ENCODE data around the gene PRKG1. TPM values are rescaled to one million over a fixed set of nuclear protein-coding genes. Genes with fewer than 3 reads are reported as not detected.

The PRKG1 gene
- total and polyA plus RNA-seq, 4 donors = 0.46 to 5.1 (median 1.5) TPM

DNA sequence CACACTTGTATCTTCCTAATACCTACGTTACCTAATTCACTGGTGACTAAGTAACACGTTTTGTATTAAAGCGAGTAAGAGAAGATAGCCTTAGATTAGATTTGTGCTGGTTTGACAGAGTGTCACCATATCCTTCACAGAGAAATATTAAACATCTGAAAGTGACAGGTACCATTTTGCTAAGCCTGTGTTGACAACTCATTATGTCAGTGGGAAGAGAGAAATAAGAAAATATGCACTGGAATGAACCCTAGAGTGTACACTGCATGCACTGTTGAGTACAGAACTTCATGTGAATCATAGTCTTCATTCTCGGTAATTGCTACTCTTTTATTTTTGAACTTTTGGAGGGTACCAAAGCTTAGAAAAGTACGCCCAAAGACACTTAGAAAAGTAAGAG, 10.9 kb downstream of the PRKG1 start:
- H3K27ac ChIP-seq (ENCODE audit: low read depth in 1 of 2, low read length in 2 of 2) = no peak overlapping the region
- no peak overlapping the region for H3K4me3 ChIP-seq (ENCODE audit: low read depth in 1 of 3, low read length in 3 of 3)
- 79% methylated on average over 5 of the region's 5 CpGs for WGBS
- TF ChIP-seq RXRA (IDR thresholded peaks at IDR 0.05) (no peak), EGR1 (IDR thresholded peaks at IDR 0.05; ENCODE audit: low read depth in 2 of 2) (no peak), FOXA2 (IDR thresholded peaks at IDR 0.05) (no peak), NR2F2 (IDR thresholded peaks at IDR 0.05) (no peak), GABPA (IDR thresholded peaks at IDR 0.05 in 1 of 2, conservative IDR thresholded peaks at IDR 0.05 in 1 of 2) (no peak), HNF4A (conservative IDR thresholded peaks at IDR 0.05) (no peak), TAF1 (conservative IDR thresholded peaks at IDR 0.05) (no peak), JUND (IDR thresholded peaks at IDR 0.05) (no peak), RAD21 (IDR thresholded peaks at IDR 0.05) (no peak), HNF4G (IDR thresholded peaks at IDR 0.05) (no peak), YY1 (IDR thresholded peaks at IDR 0.05) (no peak)
- TF ChIP-seq, protein P1, sequence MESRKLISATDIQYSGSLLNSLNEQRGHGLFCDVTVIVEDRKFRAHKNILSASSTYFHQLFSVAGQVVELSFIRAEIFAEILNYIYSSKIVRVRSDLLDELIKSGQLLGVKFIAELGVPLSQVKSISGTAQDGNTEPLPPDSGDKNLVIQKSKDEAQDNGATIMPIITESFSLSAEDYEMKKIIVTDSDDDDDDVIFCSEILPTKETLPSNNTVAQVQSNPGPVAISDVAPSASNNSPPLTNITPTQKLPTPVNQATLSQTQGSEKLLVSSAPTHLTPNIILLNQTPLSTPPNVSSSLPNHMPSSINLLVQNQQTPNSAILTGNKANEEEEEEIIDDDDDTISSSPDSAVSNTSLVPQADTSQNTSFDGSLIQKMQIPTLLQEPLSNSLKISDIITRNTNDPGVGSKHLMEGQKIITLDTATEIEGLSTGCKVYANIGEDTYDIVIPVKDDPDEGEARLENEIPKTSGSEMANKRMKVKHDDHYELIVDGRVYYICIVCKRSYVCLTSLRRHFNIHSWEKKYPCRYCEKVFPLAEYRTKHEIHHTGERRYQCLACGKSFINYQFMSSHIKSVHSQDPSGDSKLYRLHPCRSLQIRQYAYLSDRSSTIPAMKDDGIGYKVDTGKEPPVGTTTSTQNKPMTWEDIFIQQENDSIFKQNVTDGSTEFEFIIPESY (IDR thresholded peaks at IDR 0.05) = no peak
- TF ChIP-seq, protein P2, sequence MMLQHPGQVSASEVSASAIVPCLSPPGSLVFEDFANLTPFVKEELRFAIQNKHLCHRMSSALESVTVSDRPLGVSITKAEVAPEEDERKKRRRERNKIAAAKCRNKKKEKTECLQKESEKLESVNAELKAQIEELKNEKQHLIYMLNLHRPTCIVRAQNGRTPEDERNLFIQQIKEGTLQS (IDR thresholded peaks at IDR 0.05) = no peak
- TF ChIP-seq, protein P3, sequence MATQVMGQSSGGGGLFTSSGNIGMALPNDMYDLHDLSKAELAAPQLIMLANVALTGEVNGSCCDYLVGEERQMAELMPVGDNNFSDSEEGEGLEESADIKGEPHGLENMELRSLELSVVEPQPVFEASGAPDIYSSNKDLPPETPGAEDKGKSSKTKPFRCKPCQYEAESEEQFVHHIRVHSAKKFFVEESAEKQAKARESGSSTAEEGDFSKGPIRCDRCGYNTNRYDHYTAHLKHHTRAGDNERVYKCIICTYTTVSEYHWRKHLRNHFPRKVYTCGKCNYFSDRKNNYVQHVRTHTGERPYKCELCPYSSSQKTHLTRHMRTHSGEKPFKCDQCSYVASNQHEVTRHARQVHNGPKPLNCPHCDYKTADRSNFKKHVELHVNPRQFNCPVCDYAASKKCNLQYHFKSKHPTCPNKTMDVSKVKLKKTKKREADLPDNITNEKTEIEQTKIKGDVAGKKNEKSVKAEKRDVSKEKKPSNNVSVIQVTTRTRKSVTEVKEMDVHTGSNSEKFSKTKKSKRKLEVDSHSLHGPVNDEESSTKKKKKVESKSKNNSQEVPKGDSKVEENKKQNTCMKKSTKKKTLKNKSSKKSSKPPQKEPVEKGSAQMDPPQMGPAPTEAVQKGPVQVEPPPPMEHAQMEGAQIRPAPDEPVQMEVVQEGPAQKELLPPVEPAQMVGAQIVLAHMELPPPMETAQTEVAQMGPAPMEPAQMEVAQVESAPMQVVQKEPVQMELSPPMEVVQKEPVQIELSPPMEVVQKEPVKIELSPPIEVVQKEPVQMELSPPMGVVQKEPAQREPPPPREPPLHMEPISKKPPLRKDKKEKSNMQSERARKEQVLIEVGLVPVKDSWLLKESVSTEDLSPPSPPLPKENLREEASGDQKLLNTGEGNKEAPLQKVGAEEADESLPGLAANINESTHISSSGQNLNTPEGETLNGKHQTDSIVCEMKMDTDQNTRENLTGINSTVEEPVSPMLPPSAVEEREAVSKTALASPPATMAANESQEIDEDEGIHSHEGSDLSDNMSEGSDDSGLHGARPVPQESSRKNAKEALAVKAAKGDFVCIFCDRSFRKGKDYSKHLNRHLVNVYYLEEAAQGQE (IDR thresholded peaks at IDR 0.05) = no peak
- TF ChIP-seq, protein P4, sequence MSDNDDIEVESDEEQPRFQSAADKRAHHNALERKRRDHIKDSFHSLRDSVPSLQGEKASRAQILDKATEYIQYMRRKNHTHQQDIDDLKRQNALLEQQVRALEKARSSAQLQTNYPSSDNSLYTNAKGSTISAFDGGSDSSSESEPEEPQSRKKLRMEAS (IDR thresholded peaks at IDR 0.05) = no peak
- no peak overlapping the region for H3K9ac ChIP-seq (ENCODE audit: low read depth in 1 of 2, low read length in 2 of 2)
- no peaks in the 10 kb centered on the region for H3K9me3 ChIP-seq (ENCODE audit: control insufficient read depth in 4 of 4, low read length in 3 of 4)
- no peaks in the 10 kb centered on the region for H3K36me3 ChIP-seq (ENCODE audit: control insufficient read depth in 4 of 4, insufficient read depth in 3 of 4, low read depth in 1 of 4, low read length in 3 of 4)
- DNase-seq (ENCODE audit: low spot score) = no peak
- no peaks in the 10 kb centered on the region for H3K4me1 ChIP-seq (ENCODE audit: control insufficient read depth in 4 of 4, insufficient read depth in 4 of 4, low read length in 3 of 4)
- peaks cover 0 to 4% (median 0%) of the 10 kb centered on the region in 4 donors for H3K27me3 ChIP-seq (ENCODE audit: control insufficient read depth in 4 of 4, insufficient read depth in 4 of 4, low read length in 3 of 4)

DNA sequence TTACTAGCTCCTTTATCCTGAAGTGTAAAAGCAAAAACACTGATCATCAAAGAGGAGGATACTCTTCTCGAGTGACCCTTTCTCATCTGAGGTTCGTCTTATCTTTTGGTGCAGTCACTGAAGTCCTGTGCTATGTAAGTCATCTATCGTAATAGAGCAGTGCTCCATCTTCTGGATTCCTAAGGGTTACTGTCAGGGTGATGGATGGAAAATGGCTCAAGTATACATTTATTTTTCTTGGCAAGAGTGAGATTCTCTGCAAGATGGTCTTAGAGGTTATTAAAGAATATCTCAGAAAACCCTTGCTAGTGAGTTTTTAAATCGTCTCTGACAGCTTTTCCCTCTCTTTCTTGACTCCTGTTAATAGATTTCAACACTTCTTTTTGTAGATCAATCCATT, 12.4 kb downstream of the PRKG1 start:
- no peak overlapping the region for H3K4me3 ChIP-seq (ENCODE audit: low read depth in 1 of 3, low read length in 3 of 3)
- H3K36me3 ChIP-seq (ENCODE audit: control insufficient read depth in 4 of 4, insufficient read depth in 3 of 4, low read depth in 1 of 4, low read length in 3 of 4) = no peaks in the 10 kb centered on the region
- no peak overlapping the region for H3K27ac ChIP-seq (ENCODE audit: low read depth in 1 of 2, low read length in 2 of 2)
- H3K27me3 ChIP-seq (ENCODE audit: control insufficient read depth in 4 of 4, insufficient read depth in 4 of 4, low read length in 3 of 4) = no peaks in the 10 kb centered on the region
- H3K4me1 ChIP-seq (ENCODE audit: control insufficient read depth in 4 of 4, insufficient read depth in 4 of 4, low read length in 3 of 4) = no peaks in the 10 kb centered on the region
- TF ChIP-seq, protein P2 (IDR thresholded peaks at IDR 0.05) = no peak
- no peak for TF ChIP-seq RAD21 (IDR thresholded peaks at IDR 0.05)
- no peak for TF ChIP-seq GABPA (IDR thresholded peaks at IDR 0.05 in 1 of 2, conservative IDR thresholded peaks at IDR 0.05 in 1 of 2)
- no peak for TF ChIP-seq YY1 (IDR thresholded peaks at IDR 0.05)
- TF ChIP-seq, protein P5, sequence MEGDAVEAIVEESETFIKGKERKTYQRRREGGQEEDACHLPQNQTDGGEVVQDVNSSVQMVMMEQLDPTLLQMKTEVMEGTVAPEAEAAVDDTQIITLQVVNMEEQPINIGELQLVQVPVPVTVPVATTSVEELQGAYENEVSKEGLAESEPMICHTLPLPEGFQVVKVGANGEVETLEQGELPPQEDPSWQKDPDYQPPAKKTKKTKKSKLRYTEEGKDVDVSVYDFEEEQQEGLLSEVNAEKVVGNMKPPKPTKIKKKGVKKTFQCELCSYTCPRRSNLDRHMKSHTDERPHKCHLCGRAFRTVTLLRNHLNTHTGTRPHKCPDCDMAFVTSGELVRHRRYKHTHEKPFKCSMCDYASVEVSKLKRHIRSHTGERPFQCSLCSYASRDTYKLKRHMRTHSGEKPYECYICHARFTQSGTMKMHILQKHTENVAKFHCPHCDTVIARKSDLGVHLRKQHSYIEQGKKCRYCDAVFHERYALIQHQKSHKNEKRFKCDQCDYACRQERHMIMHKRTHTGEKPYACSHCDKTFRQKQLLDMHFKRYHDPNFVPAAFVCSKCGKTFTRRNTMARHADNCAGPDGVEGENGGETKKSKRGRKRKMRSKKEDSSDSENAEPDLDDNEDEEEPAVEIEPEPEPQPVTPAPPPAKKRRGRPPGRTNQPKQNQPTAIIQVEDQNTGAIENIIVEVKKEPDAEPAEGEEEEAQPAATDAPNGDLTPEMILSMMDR (IDR thresholded peaks at IDR 0.05; ENCODE audit: low read depth, low read length, missing input control) = no peak
- TF ChIP-seq NR2F2 (IDR thresholded peaks at IDR 0.05) = no peak
- no peak for TF ChIP-seq RXRA (IDR thresholded peaks at IDR 0.05)
- TF ChIP-seq FOXA2 (IDR thresholded peaks at IDR 0.05) = no peak
- TF ChIP-seq, protein P4 (IDR thresholded peaks at IDR 0.05) = no peak
- no peak for TF ChIP-seq HNF4G (IDR thresholded peaks at IDR 0.05)
- no peak for TF ChIP-seq JUND (IDR thresholded peaks at IDR 0.05)
- TF ChIP-seq FOXA1 (IDR thresholded peaks at IDR 0.05) = no peak
- no peak for TF ChIP-seq HNF4A (conservative IDR thresholded peaks at IDR 0.05)
- DNase-seq (ENCODE audit: low spot score) = no peak
- H3K9me3 ChIP-seq (ENCODE audit: control insufficient read depth in 4 of 4, low read length in 3 of 4) = no peaks in the 10 kb centered on the region
- whole genome bisulfite sequencing = 58% methylated on average over 4 of the region's 4 CpGs
- no peak overlapping the region for H3K9ac ChIP-seq (ENCODE audit: low read depth in 1 of 2, low read length in 2 of 2)
